ENCODE data around the gene FAM234B. TPM values are rescaled to one million over a fixed set of nuclear protein-coding genes. Genes with fewer than 3 reads are reported as not detected.
A peak's percentile ranks its signal among the peaks of the same experiment; 100 is the strongest.

Gene FAM234B
- total RNA-seq, 1 donor from 2014 or later = 9.6 TPM

- Histone ChIP-seq H3K36me3 (no peaks in the 10 kb centered on the region), H3K4me1 (peaks cover 44% of the 10 kb centered on the region), H3K4me3 (no peak within 1 kb of the TSS), H3K9me3 (no peaks in the 10 kb centered on the region), H3K27ac (peak within 1 kb of the TSS; percentile 99), H3K27me3 (no peaks in the 10 kb centered on the region)
- ATAC-seq (no peak), DNase-seq (no peak)
- TF ChIP-seq CTCF (IDR thresholded peaks at IDR 0.05) = no peak
- intact Hi-C loops (cut with DNase I) = no loop called here
Observed at GRCh38 chr12:13103391-13104033, 59.3 kb downstream of the FAM234B start, which contains the start of gene GSG1. TSS of gene GSG1 (minus strand) at chr12:13103667. CDS start at chr12:13103512, 155 bp downstream.

- Histone ChIP-seq H3K27ac (no peak overlapping the region), H3K4me1 (peaks cover 35% of the 10 kb centered on the region), H3K4me3 (no peak overlapping the region), H3K9me3 (no peaks in the 10 kb centered on the region), H3K27me3 (no peaks in the 10 kb centered on the region), H3K36me3 (no peaks in the 10 kb centered on the region)
- no peak for TF ChIP-seq CTCF (IDR thresholded peaks at IDR 0.05)
- intact Hi-C loops (cut with DNase I) = no loop called here
- DNase-seq (no peak), ATAC-seq (peak; percentile 7)
Observed at GRCh38 chr12:13104409-13104808, 60.2 kb downstream of the FAM234B start.

- Histone ChIP-seq H3K9me3 (no peaks in the 10 kb centered on the region), H3K4me1 (peaks cover 22% of the 10 kb centered on the region), H3K4me3 (no peak overlapping the region), H3K36me3 (no peaks in the 10 kb centered on the region), H3K27ac (no peak overlapping the region), H3K27me3 (no peaks in the 10 kb centered on the region)
- no peak for DNase-seq
- intact Hi-C loops (cut with DNase I) = no loop called here
- ATAC-seq = no peak
- TF ChIP-seq CTCF (IDR thresholded peaks at IDR 0.05) = no peak
Observed at GRCh38 chr12:13105781-13106180, 61.6 kb downstream of the FAM234B start.

GRCh38 chr12:13106666-13107065 lies 62.5 kb downstream of the FAM234B start:
- Histone ChIP-seq H3K9me3 (no peaks in the 10 kb centered on the region), H3K4me3 (no peak overlapping the region), H3K27ac (no peak overlapping the region), H3K36me3 (no peaks in the 10 kb centered on the region), H3K27me3 (no peaks in the 10 kb centered on the region), H3K4me1 (peaks cover 20% of the 10 kb centered on the region)
- TF ChIP-seq CTCF (IDR thresholded peaks at IDR 0.05) = no peak
- ATAC-seq (no peak), DNase-seq (no peak)
- intact Hi-C loops (cut with DNase I) = no loop called here

- H3K9me3 ChIP-seq = no peaks in the 10 kb centered on the region
- no peaks in the 10 kb centered on the region for H3K27me3 ChIP-seq
- intact Hi-C loops (cut with DNase I) = no loop called here
- TF ChIP-seq CTCF (IDR thresholded peaks at IDR 0.05) = no peak
- H3K4me1 ChIP-seq = no peaks in the 10 kb centered on the region
- no peaks in the 10 kb centered on the region for H3K36me3 ChIP-seq
- H3K27ac ChIP-seq = no peak overlapping the region
- DNase-seq = no peak
- ATAC-seq = no peak
- H3K4me3 ChIP-seq = no peak overlapping the region
Observed at GRCh38 chr12:13112968-13113367, 68.8 kb downstream of the FAM234B start.
